BE2C (cell line): ENCODE measurements around the gene PLA2G3.

ENCODE experiments used
- DNase-seq: peaks from one replicate; pipeline ENCODE4 v3.0.0-alpha.2; 2020
- H3K27me3 ChIP-seq: fragments of 250-450 bp; sonication (Bioruptor Pico); 2 replicates; pipeline ENCODE4 v1.5.1; 2020; ENCODE audit warnings: mild to moderate bottlenecking
- H3K36me3 ChIP-seq: fragments of 250-450 bp; sonication (Bioruptor Pico); 2 replicates; pipeline ENCODE4 v1.5.1; 2020; ENCODE audit warnings: mild to moderate bottlenecking
- H3K4me1 ChIP-seq: fragments of 250-450 bp; sonication (Bioruptor Pico); 2 replicates; pipeline ENCODE4 v1.5.1; 2020
- H3K4me3 ChIP-seq: 2 replicates; pipeline ENCODE4 v1.5.1; 2011; ENCODE audit warnings: low read depth, low read length
- H3K9me3 ChIP-seq: fragments of 250-450 bp; sonication (Bioruptor Pico); 2 replicates; pipeline ENCODE4 v1.5.1; 2020
- TF ChIP-seq, protein P1 (sequence below): IDR thresholded peaks from 2 replicates; pipeline ENCODE4 v1.5.1; 2012; ENCODE audit warnings: mild to moderate bottlenecking, low read depth, low read length

Gene PLA2G3

DNA sequence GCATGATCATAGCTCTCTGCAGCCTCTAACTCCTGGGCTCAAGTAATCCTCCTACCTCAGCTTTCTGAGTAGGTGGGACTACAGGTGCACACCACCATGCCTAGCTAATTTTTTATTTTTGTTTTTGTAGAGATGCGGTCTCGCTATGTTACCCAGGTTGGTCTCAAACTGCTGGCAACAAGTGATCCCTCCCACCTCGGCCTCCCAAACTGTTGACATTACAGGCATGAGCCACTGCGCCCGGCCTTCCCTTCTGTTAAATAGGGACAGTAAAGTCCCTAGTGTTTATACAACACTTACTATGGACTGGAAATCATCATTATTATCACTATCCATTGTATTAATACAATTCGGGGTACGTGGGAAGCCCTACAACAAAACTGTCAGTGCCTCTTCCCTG, 45.6 kb downstream of the PLA2G3 start:
- Histone ChIP-seq H3K36me3 (no peaks in the 10 kb centered on the region), H3K4me3 (no peak overlapping the region), H3K27me3 (no peaks in the 10 kb centered on the region), H3K4me1 (no peaks in the 10 kb centered on the region), H3K9me3 (no peaks in the 10 kb centered on the region)
- TF ChIP-seq, protein P1, sequence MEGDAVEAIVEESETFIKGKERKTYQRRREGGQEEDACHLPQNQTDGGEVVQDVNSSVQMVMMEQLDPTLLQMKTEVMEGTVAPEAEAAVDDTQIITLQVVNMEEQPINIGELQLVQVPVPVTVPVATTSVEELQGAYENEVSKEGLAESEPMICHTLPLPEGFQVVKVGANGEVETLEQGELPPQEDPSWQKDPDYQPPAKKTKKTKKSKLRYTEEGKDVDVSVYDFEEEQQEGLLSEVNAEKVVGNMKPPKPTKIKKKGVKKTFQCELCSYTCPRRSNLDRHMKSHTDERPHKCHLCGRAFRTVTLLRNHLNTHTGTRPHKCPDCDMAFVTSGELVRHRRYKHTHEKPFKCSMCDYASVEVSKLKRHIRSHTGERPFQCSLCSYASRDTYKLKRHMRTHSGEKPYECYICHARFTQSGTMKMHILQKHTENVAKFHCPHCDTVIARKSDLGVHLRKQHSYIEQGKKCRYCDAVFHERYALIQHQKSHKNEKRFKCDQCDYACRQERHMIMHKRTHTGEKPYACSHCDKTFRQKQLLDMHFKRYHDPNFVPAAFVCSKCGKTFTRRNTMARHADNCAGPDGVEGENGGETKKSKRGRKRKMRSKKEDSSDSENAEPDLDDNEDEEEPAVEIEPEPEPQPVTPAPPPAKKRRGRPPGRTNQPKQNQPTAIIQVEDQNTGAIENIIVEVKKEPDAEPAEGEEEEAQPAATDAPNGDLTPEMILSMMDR: no peak
- DNase-seq: no peak

DNA sequence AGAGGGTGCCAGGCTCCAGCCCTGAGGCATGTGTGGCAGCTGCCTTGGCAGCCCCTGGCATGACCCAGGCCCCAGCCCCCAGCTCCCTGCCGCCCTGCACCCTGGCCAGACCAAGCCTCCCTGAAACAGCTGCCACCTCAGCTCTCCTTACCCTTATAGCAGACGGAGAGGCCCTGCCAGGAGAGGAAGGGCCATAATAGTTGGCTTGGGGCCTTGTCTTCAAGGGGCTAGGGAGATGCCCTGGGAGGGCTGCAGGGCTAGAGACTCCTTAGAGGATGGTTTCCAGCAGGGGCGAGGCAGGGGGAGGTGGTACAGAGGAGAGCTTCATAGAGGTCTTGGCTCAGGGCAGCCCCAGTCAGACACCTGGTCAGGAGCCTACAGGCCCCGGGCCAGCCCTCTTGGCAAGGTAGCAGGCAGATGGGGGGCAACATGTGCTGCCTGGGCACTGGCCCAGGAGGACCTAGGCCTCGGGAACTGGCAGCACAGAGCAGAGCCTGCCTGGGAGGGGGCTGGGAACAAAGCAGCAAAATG, 46.2 kb downstream of the PLA2G3 start:
- H3K4me3 ChIP-seq: no peak overlapping the region
- no peaks in the 10 kb centered on the region for H3K4me1 ChIP-seq
- no peaks in the 10 kb centered on the region for H3K36me3 ChIP-seq
- H3K27me3 ChIP-seq: no peaks in the 10 kb centered on the region
- DNase-seq: no peak
- no peaks in the 10 kb centered on the region for H3K9me3 ChIP-seq
- TF ChIP-seq, protein P1: no peak

DNA sequence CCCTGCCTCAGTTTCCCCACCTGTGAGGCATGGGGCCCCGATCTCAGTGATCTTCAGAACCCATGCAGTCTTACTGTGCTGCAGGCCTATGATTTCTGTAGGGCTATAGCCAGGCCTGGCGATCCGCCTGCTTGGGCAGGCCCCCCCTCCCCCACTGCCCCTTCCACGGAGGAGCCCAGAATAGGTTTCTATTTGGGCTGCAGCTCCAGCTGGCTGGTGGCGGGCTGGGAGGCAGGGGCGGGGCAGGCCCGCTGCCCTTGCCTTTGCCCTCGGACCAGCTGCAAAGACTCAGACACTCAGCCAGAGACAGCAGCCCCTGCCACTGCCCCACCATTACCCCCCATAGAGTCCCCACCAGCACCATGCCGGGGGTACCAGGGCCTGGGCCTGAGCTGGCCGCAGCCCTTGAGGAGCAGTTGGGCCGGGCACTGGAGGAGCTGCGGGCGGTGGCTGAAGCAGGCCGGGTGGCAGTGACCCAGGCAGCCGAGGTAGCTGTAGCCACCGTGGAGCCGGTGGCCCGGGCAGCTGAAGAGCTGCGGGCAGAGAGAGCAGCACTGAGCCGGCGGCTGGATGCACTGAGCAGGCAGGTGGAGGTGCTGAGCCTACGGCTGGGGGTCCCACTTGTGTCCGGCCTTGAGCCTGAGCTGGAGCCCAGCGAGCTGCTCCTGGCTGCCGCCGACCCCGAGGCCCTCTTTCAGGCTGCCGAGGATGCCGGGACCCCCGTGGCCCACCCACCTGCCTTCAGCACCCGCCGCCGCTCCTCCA, 47.0 kb downstream of the PLA2G3 start:
- no peak for DNase-seq
- no peaks in the 10 kb centered on the region for H3K27me3 ChIP-seq
- no peaks in the 10 kb centered on the region for H3K4me1 ChIP-seq
- TF ChIP-seq, protein P1: no peak
- no peaks in the 10 kb centered on the region for H3K36me3 ChIP-seq
- no peak overlapping the region for H3K4me3 ChIP-seq
- no peaks in the 10 kb centered on the region for H3K9me3 ChIP-seq

DNA sequence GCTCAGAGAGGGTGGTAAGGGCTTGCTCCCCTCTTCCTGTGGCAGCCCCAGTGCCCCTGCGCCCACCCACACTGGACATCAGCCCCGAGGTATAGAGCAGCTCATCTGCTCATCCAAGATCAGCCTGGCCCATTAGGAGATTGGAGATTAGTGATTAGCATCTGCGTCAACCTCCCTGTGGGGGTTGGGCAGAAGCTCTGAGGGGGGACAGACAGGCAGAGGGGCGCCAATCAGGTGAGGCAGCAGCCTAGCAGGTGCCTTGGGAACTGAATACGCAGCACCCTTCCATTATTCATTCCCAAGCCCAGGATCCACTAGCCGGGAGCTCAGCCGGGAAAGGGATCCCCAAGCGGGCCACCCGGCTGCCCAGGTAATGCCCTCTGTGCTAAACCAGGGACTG, 48.1 kb downstream of the PLA2G3 start:
- H3K27me3 ChIP-seq: no peaks in the 10 kb centered on the region
- no peaks in the 10 kb centered on the region for H3K36me3 ChIP-seq
- no peaks in the 10 kb centered on the region for H3K4me1 ChIP-seq
- no peak overlapping the region for H3K4me3 ChIP-seq
- TF ChIP-seq, protein P1: no peak
- DNase-seq: no peak
- no peaks in the 10 kb centered on the region for H3K9me3 ChIP-seq

DNA sequence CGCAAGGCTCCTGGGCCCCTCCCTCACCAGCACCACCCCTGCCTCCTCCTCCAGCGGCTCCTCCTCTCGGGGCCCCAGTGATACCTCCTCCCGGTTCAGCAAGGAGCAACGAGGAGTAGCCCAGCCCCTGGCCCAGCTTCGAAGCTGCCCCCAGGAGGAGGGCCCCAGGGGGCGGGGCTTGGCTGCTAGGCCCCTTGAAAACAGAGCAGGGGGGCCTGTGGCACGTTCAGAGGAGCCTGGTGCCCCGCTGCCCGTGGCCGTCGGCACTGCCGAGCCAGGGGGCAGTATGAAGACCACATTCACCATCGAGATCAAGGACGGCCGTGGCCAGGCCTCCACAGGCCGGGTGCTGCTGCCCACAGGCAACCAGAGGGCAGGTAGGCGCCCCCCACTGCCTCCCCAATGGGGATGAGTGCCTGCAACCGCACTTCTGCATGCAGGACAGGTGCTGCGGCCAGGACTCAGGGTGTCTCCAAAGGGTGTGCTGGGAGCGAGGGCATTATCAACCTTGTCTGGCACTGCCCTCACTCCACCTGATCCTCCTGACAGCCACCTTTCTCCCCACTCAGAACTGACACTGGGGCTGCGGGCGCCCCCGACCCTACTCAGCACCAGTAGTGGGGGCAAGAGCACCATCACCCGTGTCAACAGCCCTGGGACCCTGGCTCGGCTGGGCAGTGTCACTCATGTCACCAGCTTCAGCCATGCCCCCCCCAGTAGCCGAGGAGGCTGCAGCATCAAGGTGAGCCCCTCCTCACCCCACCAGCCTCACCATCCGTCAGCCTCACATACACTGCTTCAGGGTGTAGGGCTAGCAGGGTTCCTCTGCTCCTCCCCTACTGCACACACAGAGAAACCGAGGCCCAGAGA, 49.0 kb downstream of the PLA2G3 start:
- no peaks in the 10 kb centered on the region for H3K4me1 ChIP-seq
- TF ChIP-seq, protein P1: no peak
- no peaks in the 10 kb centered on the region for H3K36me3 ChIP-seq
- DNase-seq: no peak
- H3K27me3 ChIP-seq: no peaks in the 10 kb centered on the region
- no peaks in the 10 kb centered on the region for H3K9me3 ChIP-seq
- H3K4me3 ChIP-seq: no peak overlapping the region
